ENCODE results near the gene GJA5. TPM values are rescaled to one million over a fixed set of nuclear protein-coding genes. Genes with fewer than 3 reads are reported as not detected.

Gene GJA5
- 0.74 TPM in 1 of 2 replicates, not detected in the other for total RNA-seq (ENCODE audit: low replicate concordance)

- DNase-seq (ENCODE audit: low read depth), result no peak
- TF ChIP-seq CTCF (IDR thresholded peaks at IDR 0.05; ENCODE audit: insufficient read depth, low read length), result no peak
- no peak within 1 kb of the TSS for H3K4me3 ChIP-seq (ENCODE audit: low read depth, low read length)
Measured at GRCh38 chr1:147760481-147761260, at the start of gene GJA5. TSS of gene GJA5 (minus strand) at chr1:147760602. CDS start at chr1:147759238, 1,364 bp downstream.

GRCh38 chr1:147809236-147809635 is 48.8 kb upstream of the GJA5 start:
- no peak for TF ChIP-seq CTCF (IDR thresholded peaks at IDR 0.05; ENCODE audit: insufficient read depth, low read length)
- no peak overlapping the region for H3K4me3 ChIP-seq (ENCODE audit: low read depth, low read length)
- no peak for DNase-seq (ENCODE audit: low read depth)

GRCh38 chr1:147808025-147808424 is 47.6 kb upstream of the GJA5 start:
- peak; percentile 70 for DNase-seq (ENCODE audit: low read depth)
- TF ChIP-seq CTCF (IDR thresholded peaks at IDR 0.05; ENCODE audit: insufficient read depth, low read length), result no peak
- no peak overlapping the region for H3K4me3 ChIP-seq (ENCODE audit: low read depth, low read length)

GRCh38 chr1:147807405-147807804 is 47.0 kb upstream of the GJA5 start:
- DNase-seq (ENCODE audit: low read depth), result no peak
- no peak overlapping the region for H3K4me3 ChIP-seq (ENCODE audit: low read depth, low read length)
- no peak for TF ChIP-seq CTCF (IDR thresholded peaks at IDR 0.05; ENCODE audit: insufficient read depth, low read length)

GRCh38 chr1:147804942-147805723 is 44.7 kb upstream of the GJA5 start:
- no peak for DNase-seq (ENCODE audit: low read depth)
- no peak overlapping the region for H3K4me3 ChIP-seq (ENCODE audit: low read depth, low read length)
- TF ChIP-seq CTCF (IDR thresholded peaks at IDR 0.05; ENCODE audit: insufficient read depth, low read length), result no peak

- DNase-seq (ENCODE audit: low read depth), result no peak
- H3K4me3 ChIP-seq (ENCODE audit: low read depth, low read length), result no peak overlapping the region
- TF ChIP-seq CTCF (IDR thresholded peaks at IDR 0.05; ENCODE audit: insufficient read depth, low read length), result no peak
Measured at GRCh38 chr1:147800804-147801203, 40.4 kb upstream of the GJA5 start.
